CD4-positive, alpha-beta memory T cell (primary cell): ENCODE results near the gene MYL9. TPM values are rescaled to one million over a fixed set of nuclear protein-coding genes. Genes with fewer than 3 reads are reported as not detected.
"Not testable (repeated sequence)": the region's sequence is repeated elsewhere in the genome, so short reads cannot be mapped to it uniquely, and the experiment has no call there.

Experiments
- CTCF ChIA-PET: fragments of 350-600 bp; sonication (Branson Sonifier 250); formaldehyde crosslinking; loops from one replicate; lab custom pipeline; 2021; ENCODE audit warnings: inconsistent platforms; ENCODE audit not compliant: partially characterized antibody; lab: Charles Lee
- POLR2A ChIA-PET: fragments of 350-600 bp; sonication (Branson Sonifier 250); formaldehyde crosslinking; loops from one replicate; lab custom pipeline; 2021; ENCODE audit not compliant: partially characterized antibody; lab: Charles Lee
- DNase-seq, 5 donors: peaks; one replicate each; pipeline versions ENCODE4 v3.0.0 to v3.0.0-alpha.2; 2020 to 2022; ENCODE audit warnings: mixed read lengths in 1 of 5
- H3K27ac ChIP-seq: one replicate; pipeline ENCODE4 v1.7.0; 2013; ENCODE audit warnings: low read depth, low read length
- H3K27me3 ChIP-seq: 2 replicates; pipeline ENCODE4 v1.7.0; 2013; ENCODE audit warnings: mild to moderate bottlenecking, low read length, moderate library complexity; ENCODE audit not compliant: insufficient read depth
- H3K36me3 ChIP-seq: 2 replicates; pipeline ENCODE4 v1.7.0; 2013; ENCODE audit warnings: mild to moderate bottlenecking, low read length, moderate library complexity; ENCODE audit not compliant: insufficient read depth
- H3K4me1 ChIP-seq: 2 replicates; pipeline ENCODE4 v1.7.0; 2013; ENCODE audit warnings: mild to moderate bottlenecking, low read length, moderate library complexity; ENCODE audit not compliant: insufficient read depth
- H3K4me3 ChIP-seq, 2 donors: one replicate each; pipeline ENCODE4 v1.7.0; 2013; ENCODE audit warnings: low read length in 2 of 2, mild to moderate bottlenecking in 1 of 2
- H3K9me3 ChIP-seq, 2 donors: one replicate each; pipeline ENCODE4 v1.7.0; 2013; ENCODE audit warnings: low read length in 2 of 2, control low read depth in 1 of 2; ENCODE audit not compliant: control insufficient read depth in 1 of 2
- H3K27ac Mint-ChIP-seq, 7 donors: one replicate each; pipeline ENCODE4 v1.8.0; 2020 to 2021; ENCODE audit warnings: mixed read lengths in 7 of 7, mild to moderate bottlenecking in 6 of 7, inconsistent platforms in 3 of 7, moderate library complexity in 3 of 7
- H3K27me3 Mint-ChIP-seq, 2 donors: one replicate each; pipeline ENCODE4 v1.8.0; 2020 to 2021; ENCODE audit warnings: mixed read lengths in 2 of 2
- H3K36me3 Mint-ChIP-seq, 2 donors: one replicate each; pipeline ENCODE4 v1.8.0; 2020 to 2021; ENCODE audit warnings: mixed read lengths in 2 of 2, inconsistent platforms in 1 of 2, mild to moderate bottlenecking in 1 of 2
- H3K4me1 Mint-ChIP-seq, 4 donors: one replicate each; pipeline ENCODE4 v1.8.0; 2020 to 2021; ENCODE audit warnings: mixed read lengths in 4 of 4, mild to moderate bottlenecking in 1 of 4
- H3K4me3 Mint-ChIP-seq, 8 donors: one replicate each; pipeline ENCODE4 v1.8.0; 2020 to 2021; ENCODE audit warnings: mixed read lengths in 8 of 8, mild to moderate bottlenecking in 7 of 8, moderate library complexity in 6 of 8, inconsistent platforms in 3 of 8
- H3K9me3 Mint-ChIP-seq, 8 donors: one replicate each; pipeline ENCODE4 v1.8.0; 2020 to 2021; ENCODE audit warnings: mixed read lengths in 8 of 8, mild to moderate bottlenecking in 5 of 8, inconsistent platforms in 3 of 8, moderate library complexity in 1 of 8
- intact Hi-C: fragments of 100-400 bp; cut with micrococcal nuclease; formaldehyde crosslinking; loops from one replicate; pipeline ENCODE4 v1.15.1; 2023
- polyA plus RNA-seq, 2 donors: library from polyadenylated mRNA; unstranded; fragments of 300-500 nt; fragmentation: Illumina TruSeq; gene quantifications; one replicate each; pipeline ENCODE4 v1.2.3, GENCODE V29; 2021
- total RNA-seq, 2 experiments: library from RNA; stranded (reverse); gene quantifications; one replicate each; pipeline ENCODE4 v1.2.3, GENCODE V29; 2021

Gene MYL9
- total and polyA plus RNA-seq, 4 experiments from 2014 or later = not detected

DNA sequence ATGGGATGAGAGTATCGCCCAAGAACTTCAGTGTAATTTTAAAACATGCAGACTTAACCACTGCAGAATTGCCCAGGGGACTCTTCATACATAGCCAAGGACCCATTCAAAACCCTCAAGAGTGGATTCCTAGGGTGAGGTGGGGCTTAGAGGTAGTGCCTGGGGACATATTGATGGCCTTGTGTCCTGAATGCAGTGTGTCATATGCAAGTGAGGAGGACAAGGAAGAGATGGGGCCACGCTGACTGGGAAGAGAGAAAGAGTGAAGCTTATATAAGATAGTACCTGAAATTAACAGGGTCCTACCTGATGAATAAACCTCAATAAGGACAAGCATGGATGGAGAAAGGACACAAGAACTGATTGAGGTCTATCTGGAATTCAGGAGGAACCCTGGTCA is 13.9 kb downstream of the MYL9 start:
- no peaks in the 10 kb centered on the region for H3K9me3 Mint-ChIP-seq
- intact Hi-C loops = no loop called here
- peaks cover 8% of the 10 kb centered on the region for H3K4me1 ChIP-seq
- H3K27me3 Mint-ChIP-seq = no peaks in the 10 kb centered on the region
- no peaks in the 10 kb centered on the region for H3K9me3 ChIP-seq
- H3K27ac ChIP-seq = no peak overlapping the region
- H3K36me3 Mint-ChIP-seq = no peaks in the 10 kb centered on the region
- peak overlapping the region in 1 of 7 donors; percentile 0 for H3K27ac Mint-ChIP-seq
- H3K36me3 ChIP-seq = no peaks in the 10 kb centered on the region
- peak overlapping the region in 1 of 8 donors; percentile 15 for H3K4me3 Mint-ChIP-seq
- ChIA-PET CTCF (no interaction called here), POLR2A (no interaction called here)
- peaks cover 5 to 16% (median 7%) of the 10 kb centered on the region in 4 donors for H3K4me1 Mint-ChIP-seq
- no peak overlapping the region for H3K4me3 ChIP-seq
- no peaks in the 10 kb centered on the region for H3K27me3 ChIP-seq
- no peak for DNase-seq

DNA sequence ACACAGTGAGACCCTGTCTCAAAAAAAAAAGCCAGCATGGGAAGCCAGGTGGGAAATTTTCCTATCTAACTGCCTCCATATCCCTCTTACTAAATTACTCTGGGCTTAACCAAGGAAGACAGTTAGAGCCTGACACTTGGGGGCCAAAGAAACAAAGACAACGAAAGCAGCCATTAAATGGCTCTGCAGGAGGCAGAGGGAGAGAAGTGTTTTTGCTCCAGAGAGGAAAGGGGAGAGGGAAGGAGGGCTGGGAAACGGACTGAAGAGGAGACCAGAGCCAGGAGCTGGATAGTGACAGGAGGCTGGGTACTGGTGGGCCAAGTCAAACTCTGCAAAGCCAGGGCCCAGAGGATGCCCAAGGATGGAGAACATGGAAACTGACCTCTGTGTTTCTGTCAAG is 21.4 kb downstream of the MYL9 start:
- Histone ChIP-seq H3K27ac (no peak overlapping the region), H3K36me3 (no peaks in the 10 kb centered on the region), H3K4me3 (no peak overlapping the region), H3K4me1 (no peaks in the 10 kb centered on the region), H3K9me3 (peaks cover 0 to 4% of the 10 kb centered on the region in 2 donors), H3K27me3 (no peaks in the 10 kb centered on the region)
- Mint-ChIP-seq H3K27me3 (no peaks in the 10 kb centered on the region), H3K4me1 (peaks cover 2 to 8% (median 5%) of the 10 kb centered on the region in 4 donors), H3K4me3 (no peak overlapping the region), H3K27ac (peak overlapping the region in 1 of 7 donors; percentile 3), H3K9me3 (peaks cover 0 to 6% (median 2%) of the 10 kb centered on the region in 8 donors), H3K36me3 (no peaks in the 10 kb centered on the region)
- no peak for DNase-seq
- CTCF ChIA-PET = interaction anchor here (1.2 to 1.3 kb wide), 2 partner anchors 52 to 193 kb away, joined by 4 read pairs; no protein-coding TSS in a partner anchor
- intact Hi-C loops = no loop called here
- POLR2A ChIA-PET = interaction anchor here (1.8 kb wide), 1 partner anchor 11 kb away, joined by 8 read pairs; the partner anchor contains the start of gene TGIF2

GRCh38 chr20:36563374-36563773 is 22.1 kb downstream of the MYL9 start:
- Mint-ChIP-seq H3K4me3 (no peak overlapping the region), H3K9me3 (peaks cover 0 to 6% (median 2%) of the 10 kb centered on the region in 8 donors), H3K27me3 (no peaks in the 10 kb centered on the region), H3K4me1 (peaks cover 2 to 8% (median 5%) of the 10 kb centered on the region in 4 donors), H3K27ac (peak overlapping the region in 1 of 7 donors; percentile 4), H3K36me3 (no peaks in the 10 kb centered on the region)
- no peak overlapping the region for H3K27ac ChIP-seq
- H3K36me3 ChIP-seq = no peaks in the 10 kb centered on the region
- H3K27me3 ChIP-seq = no peaks in the 10 kb centered on the region
- no peak overlapping the region for H3K4me3 ChIP-seq
- ChIA-PET CTCF (no interaction called here), POLR2A (no interaction called here)
- H3K4me1 ChIP-seq = no peaks in the 10 kb centered on the region
- peaks cover 0 to 4% of the 10 kb centered on the region in 2 donors for H3K9me3 ChIP-seq
- intact Hi-C loops = no loop called here
- DNase-seq = no peak

DNA sequence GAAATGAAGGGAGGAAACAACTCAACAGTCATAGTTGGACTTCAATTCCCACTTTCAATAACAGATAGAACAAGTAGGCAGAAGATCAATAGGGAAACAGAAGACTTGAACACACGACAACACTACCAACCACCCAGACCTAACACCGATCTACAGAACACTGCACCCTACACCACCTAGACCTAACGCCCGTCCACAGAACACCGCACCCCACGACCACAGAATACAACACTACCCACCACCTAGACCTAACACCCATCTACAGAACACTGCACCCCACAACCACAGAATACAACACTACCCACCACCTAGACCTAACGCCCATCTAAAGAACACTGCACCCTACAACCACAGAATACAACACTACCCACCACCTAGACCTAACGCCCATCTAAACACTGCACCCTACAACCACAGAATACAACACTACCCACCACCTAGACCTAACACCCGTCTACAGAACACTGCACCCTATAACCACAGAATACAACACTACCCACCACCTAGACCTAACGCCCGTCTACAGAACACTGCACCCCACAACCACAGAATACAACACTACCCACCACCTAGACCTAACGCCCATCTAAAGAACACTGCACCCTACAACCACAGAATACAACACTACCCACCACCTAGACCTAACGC is 22.9 kb downstream of the MYL9 start:
- DNase-seq, H3K36me3 ChIP-seq, H3K9me3 ChIP-seq, H3K4me1 ChIP-seq, intact Hi-C loops, H3K27me3 ChIP-seq, CTCF ChIA-PET, H3K36me3 Mint-ChIP-seq, H3K4me1 Mint-ChIP-seq, POLR2A ChIA-PET, H3K27ac ChIP-seq, H3K27me3 Mint-ChIP-seq, H3K9me3 Mint-ChIP-seq, H3K4me3 ChIP-seq: not testable (repeated sequence)
- Mint-ChIP-seq H3K27ac (peak overlapping the region in 3 of 7 donors; percentile 18 to 76 (median 23)), H3K4me3 (peak overlapping the region in 1 of 8 donors; percentile 8)

- Mint-ChIP-seq H3K27ac (peak overlapping the region in 3 of 7 donors; percentile 30 to 58 (median 30)), H3K4me3 (peak overlapping the region in 1 of 8 donors; percentile 60)
- H3K4me3 ChIP-seq, intact Hi-C loops, H3K9me3 Mint-ChIP-seq, H3K4me1 Mint-ChIP-seq, H3K27me3 ChIP-seq, H3K9me3 ChIP-seq, H3K4me1 ChIP-seq, POLR2A ChIA-PET, H3K36me3 Mint-ChIP-seq, H3K27me3 Mint-ChIP-seq, H3K27ac ChIP-seq, H3K36me3 ChIP-seq, CTCF ChIA-PET: not testable (repeated sequence)
- DNase-seq = peak in 1 of 5 donors; percentile 24
Measured at GRCh38 chr20:36564726-36565121, 23.4 kb downstream of the MYL9 start.

GRCh38 chr20:36565520-36565919 is 24.2 kb downstream of the MYL9 start:
- Histone ChIP-seq H3K27ac (no peak overlapping the region), H3K36me3 (no peaks in the 10 kb centered on the region), H3K27me3 (no peaks in the 10 kb centered on the region), H3K4me1 (no peaks in the 10 kb centered on the region), H3K9me3 (peaks cover 0 to 4% of the 10 kb centered on the region in 2 donors), H3K4me3 (no peak overlapping the region)
- ChIA-PET POLR2A (no interaction called here), CTCF (no interaction called here)
- no peaks in the 10 kb centered on the region for H3K36me3 Mint-ChIP-seq
- H3K27me3 Mint-ChIP-seq = no peaks in the 10 kb centered on the region
- no peak overlapping the region for H3K4me3 Mint-ChIP-seq
- H3K27ac Mint-ChIP-seq = peak overlapping the region in 1 of 7 donors; percentile 35
- H3K4me1 Mint-ChIP-seq = peaks cover 2 to 9% (median 7%) of the 10 kb centered on the region in 4 donors
- peaks cover 0 to 6% (median 2%) of the 10 kb centered on the region in 8 donors for H3K9me3 Mint-ChIP-seq
- intact Hi-C loops = no loop called here
- no peak for DNase-seq

- DNase-seq = no peak
- Mint-ChIP-seq H3K36me3 (peaks cover 0 to 6% of the 10 kb centered on the region in 2 donors), H3K4me3 (no peak overlapping the region), H3K9me3 (peaks cover 0 to 6% (median 2%) of the 10 kb centered on the region in 8 donors), H3K4me1 (peaks cover 8 to 29% (median 16%) of the 10 kb centered on the region in 4 donors), H3K27me3 (no peaks in the 10 kb centered on the region), H3K27ac (peak overlapping the region; percentile 24 to 95 (median 81))
- ChIA-PET CTCF (interaction anchor here (2.1 kb wide), 1 partner anchor 12 kb away, joined by 9 read pairs; no protein-coding TSS in a partner anchor), POLR2A (interaction anchor here (10.7 kb wide), 1 partner anchor 22 kb away, joined by 202 read pairs; no protein-coding TSS in a partner anchor)
- no peak overlapping the region for H3K27ac ChIP-seq
- peaks cover 17% of the 10 kb centered on the region for H3K4me1 ChIP-seq
- H3K27me3 ChIP-seq = no peaks in the 10 kb centered on the region
- peaks cover 0 to 4% of the 10 kb centered on the region in 2 donors for H3K9me3 ChIP-seq
- H3K36me3 ChIP-seq = no peaks in the 10 kb centered on the region
- H3K4me3 ChIP-seq = no peak overlapping the region
- intact Hi-C loops = loop anchor here (10.0 kb wide), 1 partner anchor 615 kb away; the partner anchor contains the start of gene SCAND1
Measured at GRCh38 chr20:36569847-36570429, 28.6 kb downstream of the MYL9 start.
